Ovary (tissue), 3 donors: ENCODE measurements around the gene CFAP68.

ENCODE experiments used
- EP300 ChIP-seq: sonication (generic); formaldehyde crosslinking; IDR thresholded peaks from one replicate; pipeline ENCODE4 v1.6.1; 2017; ENCODE audit warnings: antibody characterized with exemption
- POLR2A ChIP-seq: fragments of 450-650 bp; IDR thresholded peaks from one replicate; pipeline ENCODE4 v1.6.1; 2017; ENCODE audit warnings: antibody characterized with exemption, mild to moderate bottlenecking, moderate library complexity
- TF ChIP-seq, protein P1 (sequence below), 3 donors: fragments of 450-650 bp in 2 of 3; fragments of 200-600 bp in 1 of 3; IDR thresholded peaks; one replicate each; pipeline versions ENCODE4 v1.5.1 to v1.8.0; 2016 to 2022; ENCODE audit warnings: antibody characterized with exemption in 3 of 3, mild to moderate bottlenecking in 1 of 3
- donor health status: DM: no; HTN: no; CAD: no.

DNA sequence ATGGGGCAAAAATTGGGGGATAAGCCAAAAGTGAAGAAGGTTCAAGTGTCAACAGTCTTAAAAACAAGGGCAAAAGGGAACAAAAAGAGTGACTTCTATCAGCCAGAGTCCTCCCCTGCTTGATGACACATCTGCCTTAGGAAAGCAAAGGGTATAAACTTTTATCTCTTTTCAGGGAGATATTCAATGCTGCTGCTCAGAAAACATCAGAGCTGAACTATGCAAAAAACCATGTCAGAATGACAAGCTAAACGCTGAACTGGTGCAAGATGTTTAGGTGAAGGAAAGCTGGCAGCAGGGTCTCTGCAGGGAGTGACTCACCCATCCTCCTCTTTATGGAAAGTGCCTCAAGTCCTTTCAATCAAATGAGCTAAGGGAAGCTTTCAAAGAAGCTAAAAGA, 32.7 kb upstream of the CFAP68 start:
- TF ChIP-seq, protein P1, sequence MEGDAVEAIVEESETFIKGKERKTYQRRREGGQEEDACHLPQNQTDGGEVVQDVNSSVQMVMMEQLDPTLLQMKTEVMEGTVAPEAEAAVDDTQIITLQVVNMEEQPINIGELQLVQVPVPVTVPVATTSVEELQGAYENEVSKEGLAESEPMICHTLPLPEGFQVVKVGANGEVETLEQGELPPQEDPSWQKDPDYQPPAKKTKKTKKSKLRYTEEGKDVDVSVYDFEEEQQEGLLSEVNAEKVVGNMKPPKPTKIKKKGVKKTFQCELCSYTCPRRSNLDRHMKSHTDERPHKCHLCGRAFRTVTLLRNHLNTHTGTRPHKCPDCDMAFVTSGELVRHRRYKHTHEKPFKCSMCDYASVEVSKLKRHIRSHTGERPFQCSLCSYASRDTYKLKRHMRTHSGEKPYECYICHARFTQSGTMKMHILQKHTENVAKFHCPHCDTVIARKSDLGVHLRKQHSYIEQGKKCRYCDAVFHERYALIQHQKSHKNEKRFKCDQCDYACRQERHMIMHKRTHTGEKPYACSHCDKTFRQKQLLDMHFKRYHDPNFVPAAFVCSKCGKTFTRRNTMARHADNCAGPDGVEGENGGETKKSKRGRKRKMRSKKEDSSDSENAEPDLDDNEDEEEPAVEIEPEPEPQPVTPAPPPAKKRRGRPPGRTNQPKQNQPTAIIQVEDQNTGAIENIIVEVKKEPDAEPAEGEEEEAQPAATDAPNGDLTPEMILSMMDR (IDR thresholded peaks at IDR 0.05) = no peak
- no peak for TF ChIP-seq POLR2A
- TF ChIP-seq EP300 = no peak
